Duodenal mucosa (tissue), 2 donors: Measurements from ENCODE around the gene NCAM1.

Experiments
- H3K27ac ChIP-seq: one replicate; pipeline ENCODE4 v1.7.0; 2013; ENCODE audit warnings: low read depth, low read length
- H3K27me3 ChIP-seq, 2 donors: one replicate each; pipeline ENCODE4 v1.7.0; 2013; ENCODE audit warnings: low read length in 2 of 2, control low read depth in 1 of 2; ENCODE audit not compliant: insufficient read depth in 2 of 2, control insufficient read depth in 1 of 2
- H3K36me3 ChIP-seq, 2 donors: one replicate each; pipeline ENCODE4 v1.7.0; 2013; ENCODE audit warnings: low read length in 2 of 2, control low read depth in 1 of 2; ENCODE audit not compliant: insufficient read depth in 2 of 2, control insufficient read depth in 1 of 2
- H3K4me1 ChIP-seq, 2 donors: one replicate each; pipeline ENCODE4 v1.7.0; 2013; ENCODE audit warnings: low read length in 2 of 2, control low read depth in 1 of 2; ENCODE audit not compliant: insufficient read depth in 2 of 2, control insufficient read depth in 1 of 2
- H3K4me3 ChIP-seq, 2 donors: one replicate each; pipeline ENCODE4 v1.7.0; 2013; ENCODE audit warnings: low read length in 2 of 2, low read depth in 1 of 2
- H3K9ac ChIP-seq, 2 donors: one replicate each; pipeline ENCODE4 v1.7.0; 2013; ENCODE audit warnings: low read length in 2 of 2, low read depth in 1 of 2
- H3K9me3 ChIP-seq, 2 donors: one replicate each; pipeline ENCODE4 v1.7.0; 2013; ENCODE audit warnings: low read length in 2 of 2, control low read depth in 1 of 2; ENCODE audit not compliant: control insufficient read depth in 1 of 2

Gene NCAM1

DNA sequence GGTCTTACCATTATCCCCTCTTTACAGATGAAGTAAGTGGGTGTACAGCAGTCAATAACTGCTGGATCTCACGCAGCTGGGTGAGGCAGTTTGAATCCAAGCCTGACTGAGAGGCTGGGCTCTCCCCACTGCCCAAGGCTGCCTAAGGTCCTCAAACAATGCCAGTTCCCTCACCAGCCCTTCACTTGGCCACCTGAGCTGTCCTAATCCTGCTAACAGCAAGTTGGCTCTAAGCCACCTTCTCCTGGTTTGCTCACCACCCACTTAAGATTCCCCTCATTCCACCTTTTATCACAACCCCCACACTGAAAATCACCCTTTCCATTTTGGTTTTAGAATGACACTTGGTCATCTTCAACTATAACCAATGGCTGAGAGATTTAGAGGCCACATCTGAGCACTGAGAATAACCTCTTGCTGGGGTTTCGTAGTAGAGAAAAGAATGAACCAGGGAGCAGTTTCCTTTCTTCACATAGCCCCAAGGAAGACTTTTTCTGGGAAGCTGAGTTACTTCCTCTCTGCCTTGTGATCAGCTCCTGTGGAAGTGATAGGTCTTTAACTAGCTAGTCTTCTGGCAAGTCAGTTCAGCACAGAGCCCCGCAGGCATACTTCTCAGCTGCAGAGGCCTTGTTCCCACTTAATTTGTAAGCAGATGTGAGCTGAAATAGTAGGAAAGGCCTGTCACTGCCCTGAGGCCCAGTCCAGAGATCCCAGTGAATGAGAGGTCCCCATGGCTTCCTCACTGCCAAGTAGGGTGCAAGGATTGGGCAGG is 295.4 kb downstream of the NCAM1 start:
- no peak overlapping the region for H3K9ac ChIP-seq
- H3K27me3 ChIP-seq: no peaks in the 10 kb centered on the region
- H3K36me3 ChIP-seq: peaks cover 0 to 3% of the 10 kb centered on the region in 2 donors
- H3K4me1 ChIP-seq: no peaks in the 10 kb centered on the region
- H3K9me3 ChIP-seq: no peaks in the 10 kb centered on the region
- no peak overlapping the region for H3K4me3 ChIP-seq
- no peak overlapping the region for H3K27ac ChIP-seq

DNA sequence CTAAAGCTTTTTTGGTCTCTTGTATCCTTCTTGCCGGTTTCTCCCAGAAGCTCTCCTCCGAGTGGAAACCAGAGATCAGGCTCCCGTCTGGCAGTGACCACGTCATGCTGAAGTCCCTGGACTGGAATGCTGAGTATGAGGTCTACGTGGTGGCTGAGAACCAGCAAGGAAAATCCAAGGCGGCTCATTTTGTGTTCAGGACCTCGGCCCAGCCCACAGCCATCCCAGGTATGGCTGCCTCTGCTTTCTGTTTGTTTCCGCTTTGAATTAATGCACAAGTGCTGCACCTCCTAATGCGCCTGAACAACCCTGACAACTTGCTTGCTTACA is 298.8 kb downstream of the NCAM1 start:
- H3K9me3 ChIP-seq: no peaks in the 10 kb centered on the region
- H3K36me3 ChIP-seq: peaks cover 0 to 3% of the 10 kb centered on the region in 2 donors
- no peaks in the 10 kb centered on the region for H3K27me3 ChIP-seq
- no peak overlapping the region for H3K27ac ChIP-seq
- H3K4me1 ChIP-seq: no peaks in the 10 kb centered on the region
- no peak overlapping the region for H3K4me3 ChIP-seq
- H3K9ac ChIP-seq: no peak overlapping the region

DNA sequence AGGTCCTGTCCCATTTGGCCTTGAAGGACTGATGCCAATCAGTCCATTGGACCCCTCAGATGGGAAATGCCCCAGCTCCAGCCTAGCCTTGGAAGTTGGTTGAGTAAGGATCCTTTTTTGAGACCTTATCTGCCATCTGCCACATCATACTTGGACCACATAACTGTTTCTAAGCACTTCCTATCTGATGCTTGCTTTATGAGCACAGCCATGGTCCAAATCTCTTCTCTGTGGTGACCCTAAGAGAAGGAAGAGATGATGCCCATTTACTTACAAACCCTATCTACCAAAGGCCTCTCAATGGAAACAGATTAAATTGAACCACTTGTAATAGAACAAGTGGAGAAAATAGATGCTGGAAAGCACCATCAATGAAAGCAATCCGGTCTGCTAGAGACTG is 299.3 kb downstream of the NCAM1 start:
- peaks cover 0 to 3% of the 10 kb centered on the region in 2 donors for H3K36me3 ChIP-seq

DNA sequence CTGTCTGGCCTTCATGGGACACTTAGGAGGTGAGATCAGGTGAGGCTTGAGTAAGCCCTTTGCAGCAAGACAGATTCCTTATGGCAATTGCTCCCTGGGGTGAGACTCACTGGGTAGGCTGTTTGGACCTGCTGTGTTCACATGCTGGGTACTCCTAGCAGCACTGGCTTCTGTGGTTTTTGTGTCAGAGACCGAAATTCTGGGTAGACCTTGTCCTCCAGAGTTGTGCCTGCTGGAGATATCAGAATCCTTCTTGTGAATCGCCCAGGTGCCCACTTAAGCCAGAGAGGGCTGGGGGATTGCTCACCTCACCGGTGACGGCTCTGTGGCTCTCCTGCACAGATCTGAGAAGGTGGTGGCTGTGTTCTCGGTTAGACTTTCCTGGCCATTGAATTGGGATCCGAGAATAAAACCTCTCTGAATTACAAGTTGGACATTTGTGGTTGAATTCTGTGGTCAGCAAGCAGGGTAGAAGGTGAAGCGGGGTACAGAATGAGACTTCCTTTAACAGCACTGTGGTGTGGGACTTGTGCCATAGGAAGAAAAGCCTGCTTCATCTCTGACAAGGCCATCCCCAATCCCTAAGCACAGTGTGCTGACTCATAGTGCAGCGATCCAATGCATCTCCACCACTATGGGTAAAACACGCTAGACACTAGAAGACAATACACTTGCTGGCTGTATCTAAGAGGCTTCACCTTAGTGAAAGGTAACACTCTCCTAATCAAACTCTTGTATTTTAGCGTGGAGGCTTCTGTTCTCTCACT is 300.7 kb downstream of the NCAM1 start:
- no peaks in the 10 kb centered on the region for H3K4me1 ChIP-seq
- H3K9ac ChIP-seq: no peak overlapping the region
- no peaks in the 10 kb centered on the region for H3K9me3 ChIP-seq
- no peak overlapping the region for H3K4me3 ChIP-seq
- no peak overlapping the region for H3K27ac ChIP-seq
- peaks cover 0 to 3% of the 10 kb centered on the region in 2 donors for H3K36me3 ChIP-seq
- H3K27me3 ChIP-seq: no peaks in the 10 kb centered on the region

More for the DNA sequence above, 299.3 kb downstream of the NCAM1 start:
- Histone ChIP-seq H3K9ac (no peak overlapping the region), H3K4me3 (no peak overlapping the region), H3K27ac (no peak overlapping the region), H3K4me1 (no peaks in the 10 kb centered on the region), H3K27me3 (no peaks in the 10 kb centered on the region), H3K9me3 (no peaks in the 10 kb centered on the region)

DNA sequence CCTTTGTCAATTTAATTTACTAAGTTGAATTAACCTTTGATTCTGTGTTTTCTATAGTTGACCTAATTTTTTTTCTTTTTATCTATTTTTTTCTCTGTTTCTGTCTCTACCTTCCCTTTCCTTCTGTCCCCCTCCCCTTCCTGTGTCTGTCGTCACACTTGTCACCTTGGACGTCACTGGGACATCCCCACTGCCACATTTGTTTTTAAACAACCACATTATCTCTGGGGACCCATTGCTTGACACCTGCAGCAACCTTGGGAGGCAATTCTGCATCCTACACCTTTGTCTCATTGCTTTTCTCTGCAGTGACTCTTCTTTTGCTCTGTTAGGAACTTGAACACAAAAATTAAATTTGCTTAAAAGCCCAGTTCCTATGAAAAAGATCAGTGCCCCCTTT is 301.4 kb downstream of the NCAM1 start:
- H3K9ac ChIP-seq: no peak overlapping the region
- H3K27me3 ChIP-seq: no peaks in the 10 kb centered on the region
- no peak overlapping the region for H3K27ac ChIP-seq
- peaks cover 0 to 3% of the 10 kb centered on the region in 2 donors for H3K36me3 ChIP-seq
- no peaks in the 10 kb centered on the region for H3K9me3 ChIP-seq
- no peak overlapping the region for H3K4me3 ChIP-seq
- no peaks in the 10 kb centered on the region for H3K4me1 ChIP-seq

DNA sequence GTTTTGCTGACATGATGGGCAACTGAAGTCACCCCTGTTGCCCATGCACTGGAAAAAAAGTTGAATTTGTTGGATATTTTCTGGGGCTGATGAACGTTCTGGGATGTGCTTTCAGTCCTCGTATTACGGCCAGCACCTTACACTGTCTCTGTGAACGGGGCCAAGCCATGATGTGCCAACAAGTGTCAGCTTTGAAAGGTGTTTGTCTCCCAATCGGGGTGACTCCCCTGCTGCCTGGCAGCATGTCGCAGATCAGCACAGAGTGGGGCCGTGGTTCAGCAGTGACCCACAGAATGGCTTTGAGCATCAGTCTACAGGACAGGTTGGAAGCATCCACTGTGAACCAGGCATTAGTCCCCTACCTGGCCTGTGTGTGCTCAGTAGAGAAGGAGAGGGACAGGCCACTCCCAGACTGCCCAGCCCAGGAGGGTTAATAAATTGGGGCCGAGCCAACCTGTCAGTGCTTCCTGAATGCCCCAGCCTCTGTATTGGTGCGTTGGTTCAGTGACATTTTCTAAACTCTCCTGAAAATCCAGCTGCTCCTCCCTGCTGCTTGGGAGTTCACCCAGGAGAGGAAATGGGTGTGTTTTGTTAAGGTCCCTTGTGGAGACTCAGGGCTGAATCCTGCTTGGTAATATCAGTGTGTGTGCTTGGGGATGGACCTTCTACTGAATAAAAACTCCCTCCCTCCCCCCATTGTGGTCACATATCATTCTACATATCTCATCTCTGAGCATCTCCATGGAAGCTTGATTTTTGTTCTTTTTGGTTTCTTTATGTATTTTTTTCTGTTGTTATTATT is 302.4 kb downstream of the NCAM1 start:
- no peak overlapping the region for H3K27ac ChIP-seq
- no peaks in the 10 kb centered on the region for H3K9me3 ChIP-seq
- H3K9ac ChIP-seq: no peak overlapping the region
- peaks cover 0 to 3% of the 10 kb centered on the region in 2 donors for H3K36me3 ChIP-seq
- H3K4me3 ChIP-seq: no peak overlapping the region
- no peaks in the 10 kb centered on the region for H3K4me1 ChIP-seq
- H3K27me3 ChIP-seq: no peaks in the 10 kb centered on the region

DNA sequence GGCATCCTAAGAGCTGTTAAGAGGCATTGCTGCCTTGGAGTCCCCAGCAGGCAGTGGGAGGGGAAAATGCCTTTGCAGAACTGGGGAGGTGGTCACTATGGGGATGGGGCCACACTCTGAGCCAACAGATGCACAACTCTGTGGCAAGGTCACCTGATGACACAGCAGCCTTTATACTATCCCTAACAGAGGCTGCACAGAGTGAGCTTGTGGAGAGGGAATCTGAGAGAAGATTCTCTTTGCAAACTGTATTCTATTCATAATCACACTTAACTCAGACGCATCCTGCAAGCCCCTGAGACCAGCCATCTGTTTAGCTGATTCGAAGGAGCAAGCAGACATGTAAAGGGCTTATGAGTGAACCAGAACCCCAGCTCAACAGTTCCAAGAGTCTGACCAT is 304.1 kb downstream of the NCAM1 start:
- Histone ChIP-seq H3K27ac (no peak overlapping the region), H3K27me3 (no peaks in the 10 kb centered on the region), H3K36me3 (peaks cover 0 to 3% of the 10 kb centered on the region in 2 donors)

DNA sequence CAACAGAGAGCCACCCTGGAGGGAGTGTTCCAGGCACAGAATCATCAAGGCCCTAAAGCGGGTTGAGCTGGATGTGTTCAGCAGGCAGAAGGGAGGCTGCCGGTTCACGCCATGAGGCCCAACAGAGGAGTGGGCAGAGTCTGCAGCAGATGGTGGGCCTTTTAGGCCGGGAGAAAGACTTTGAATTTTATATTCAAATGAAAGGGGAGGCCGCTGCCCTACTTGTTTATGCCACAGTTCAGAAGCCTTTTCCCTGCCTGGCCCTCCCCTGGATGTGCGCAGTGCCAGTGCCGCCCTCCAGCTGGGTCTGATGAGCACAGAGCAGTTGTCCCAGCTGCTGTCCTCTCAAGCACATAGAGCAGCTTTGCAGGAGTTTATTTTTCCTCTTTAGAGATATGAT is 306.3 kb downstream of the NCAM1 start:
- Histone ChIP-seq H3K27me3 (no peaks in the 10 kb centered on the region), H3K36me3 (no peaks in the 10 kb centered on the region), H3K27ac (no peak overlapping the region), H3K4me1 (no peaks in the 10 kb centered on the region), H3K4me3 (no peak overlapping the region), H3K9ac (no peak overlapping the region), H3K9me3 (no peaks in the 10 kb centered on the region)

More for the DNA sequence above, 304.1 kb downstream of the NCAM1 start:
- Histone ChIP-seq H3K9me3 (no peaks in the 10 kb centered on the region), H3K4me1 (no peaks in the 10 kb centered on the region), H3K9ac (no peak overlapping the region), H3K4me3 (no peak overlapping the region)

DNA sequence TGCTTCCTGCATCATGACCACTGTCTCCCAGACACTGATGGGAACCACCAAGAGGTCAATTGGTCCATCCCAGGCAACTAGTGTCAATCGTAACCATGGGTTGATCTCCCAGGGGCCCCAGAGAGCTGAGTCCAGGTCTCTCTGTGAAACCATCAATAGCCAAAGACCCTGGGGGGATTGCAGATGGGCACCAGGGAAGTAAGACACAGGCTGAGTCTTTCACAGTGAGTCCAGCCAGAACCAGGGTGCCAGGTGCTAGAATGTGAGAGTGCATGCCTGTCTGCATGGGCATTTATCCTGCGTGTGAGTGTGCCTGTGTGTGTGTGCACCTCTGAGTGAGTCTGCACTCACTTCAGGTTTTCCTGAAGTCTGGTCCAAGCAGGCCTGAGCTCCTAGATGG is 307.9 kb downstream of the NCAM1 start:
- no peaks in the 10 kb centered on the region for H3K27me3 ChIP-seq
- H3K9me3 ChIP-seq: no peaks in the 10 kb centered on the region
- no peak overlapping the region for H3K9ac ChIP-seq
- no peaks in the 10 kb centered on the region for H3K36me3 ChIP-seq
- no peak overlapping the region for H3K4me3 ChIP-seq
- H3K27ac ChIP-seq: no peak overlapping the region
- no peaks in the 10 kb centered on the region for H3K4me1 ChIP-seq

DNA sequence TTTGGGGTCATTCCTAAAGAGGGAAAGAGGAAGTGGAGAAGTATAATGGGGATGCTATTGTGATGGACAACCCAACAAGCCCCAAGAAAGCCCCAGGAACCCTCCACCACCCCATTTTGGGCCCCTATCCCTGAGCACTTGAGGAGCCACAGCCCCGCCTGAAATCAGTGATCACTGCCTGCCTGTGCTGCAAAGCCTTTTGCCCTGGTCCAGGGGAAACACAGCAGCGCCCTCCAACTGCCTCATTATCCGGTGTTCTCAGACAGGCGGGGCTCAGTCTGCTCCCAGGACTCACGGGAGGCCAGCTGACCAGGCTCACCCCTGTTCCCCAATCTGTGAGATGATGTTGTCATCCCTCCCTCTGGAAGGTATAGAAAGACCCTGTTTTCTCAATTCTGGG is 308.4 kb downstream of the NCAM1 start:
- Histone ChIP-seq H3K27ac (no peak overlapping the region), H3K27me3 (no peaks in the 10 kb centered on the region), H3K9me3 (no peaks in the 10 kb centered on the region), H3K4me1 (no peaks in the 10 kb centered on the region), H3K4me3 (no peak overlapping the region), H3K36me3 (no peaks in the 10 kb centered on the region), H3K9ac (no peak overlapping the region)
